ENCODE data around the gene CR2. TPM values are rescaled to one million over a fixed set of nuclear protein-coding genes. Genes with fewer than 3 reads are reported as not detected.

The CR2 gene
- total and polyA plus RNA-seq, 2 of the 4 experiments (the other 2 are of a cell fraction), result not detected

GRCh38 chr1:207404849-207405525, 49.1 kb upstream of the CR2 start:
- BruUV-seq (replicated peaks), result no TSS peak
- ATAC-seq (ENCODE audit: low read depth), result peak; percentile 94
- Histone ChIP-seq H3K4ac (ENCODE audit: low read depth, low read length) (no peak overlapping the region), H3K14ac (replicated peaks; ENCODE audit: low read depth, low read length) (no peak overlapping the region), H2AK5ac (ENCODE audit: low read depth, low read length) (no peak overlapping the region), H3K79me1 (ENCODE audit: low read depth in 1 of 2, low read length in 2 of 2) (no peaks in the 10 kb centered on the region), H3K9me1 (ENCODE audit: insufficient read depth, low read length) (no peaks in the 10 kb centered on the region), H3K4me1 (ENCODE audit: control insufficient read depth, insufficient read depth, low read length) (no peaks in the 10 kb centered on the region), H2BK15ac (ENCODE audit: low read depth, low read length) (no peak overlapping the region), H2BK120ac (ENCODE audit: low read depth, low read length) (no peak overlapping the region), H3K9me3 (ENCODE audit: control insufficient read depth, insufficient read depth, low read length) (no peaks in the 10 kb centered on the region), H2AFZ (replicated peaks; ENCODE audit: low read length, poor library complexity) (no peak overlapping the region), H3K9ac (ENCODE audit: low read depth, low read length) (no peak overlapping the region), H3K36me3 (ENCODE audit: control insufficient read depth, insufficient read depth, low read length) (no peaks in the 10 kb centered on the region), H4K91ac (ENCODE audit: insufficient read depth, low read depth, low read length) (no peak overlapping the region), H3K56ac (ENCODE audit: extremely low read depth, insufficient read depth, low read length) (no peak overlapping the region), H4K8ac (ENCODE audit: low read depth in 2 of 2, low read length in 2 of 2) (no peak overlapping the region), H2BK20ac (ENCODE audit: low read depth, low read length) (no peak overlapping the region), H3K18ac (ENCODE audit: low read depth, low read length) (no peak overlapping the region), H4K20me1 (ENCODE audit: insufficient read depth, low read length) (no peaks in the 10 kb centered on the region), H4K5ac (ENCODE audit: low read depth, low read length) (no peak overlapping the region), H3K27me3 (ENCODE audit: control insufficient read depth, insufficient read depth, low read length) (peaks cover 4% of the 10 kb centered on the region), H3K4me3 (ENCODE audit: insufficient read depth, low read depth, low read length) (no peak overlapping the region), H3K23ac (ENCODE audit: low read depth, low read length) (no peak overlapping the region), H2AK9ac (replicated peaks; ENCODE audit: low read depth, low read length, poor library complexity) (no peak overlapping the region), H3K27ac (ENCODE audit: insufficient read depth, low read length) (no peak overlapping the region), H3K4me2 (ENCODE audit: low read depth, low read length) (no peak overlapping the region), H2BK5ac (ENCODE audit: low read depth, low read length, poor library complexity, severe bottlenecking) (no peak overlapping the region)
- DNase-seq, result peak; percentile 78
- in situ Hi-C loops (cut with MboI; ENCODE audit: low sequenced_read_pairs), result loop anchor here (5.0 kb wide), 1 partner anchor 313 kb away; no protein-coding TSS in a partner anchor
- intact Hi-C loops (cut with micrococcal nuclease), result loop anchor here (1.0 to 10.0 kb wide), 4 partner anchors 146 to 490 kb away; no protein-coding TSS in a partner anchor
- CTCF ChIA-PET, result interaction anchor here (0.6 to 2.0 kb wide), 23 partner anchors 11 to 696 kb away, joined by 3 to 13 read pairs (median 4); partner anchors contain the start of genes C4BPB and CD55
- no CpG with 5 or more reads among the region's 6 CpGs for WGBS, 2 experiments (ENCODE audit: extremely low coverage in 2 of 2, insufficient read length in 1 of 2)
- POLR2A ChIA-PET (ENCODE audit: unreplicated experiment), result no interaction called here
- dilution Hi-C loops (cut with HindIII; ENCODE audit: low sequenced_read_pairs, unreplicated experiment), result no loop called here
- TF ChIP-seq CTCF (conservative IDR thresholded peaks at IDR 0.05; ENCODE audit: low read depth, low read length) (peak; percentile 86), RFX5 (IDR thresholded peaks at IDR 0.05; ENCODE audit: low read depth, low read length) (no peak), MXI1 (IDR thresholded peaks at IDR 0.05; ENCODE audit: borderline replicate concordance, low read depth, low read length) (no peak), ELK1 (IDR thresholded peaks at IDR 0.05; ENCODE audit: borderline replicate concordance, low read depth, low read length) (no peak), NFE2L2 (IDR thresholded peaks at IDR 0.05; ENCODE audit: low read depth, low read length) (no peak), SMC3 (IDR thresholded peaks at IDR 0.05; ENCODE audit: low read depth, low read length) (peak; percentile 76), CEBPB (IDR thresholded peaks at IDR 0.05; ENCODE audit: low read depth, low read length) (no peak), MAZ (IDR thresholded peaks at IDR 0.05; ENCODE audit: borderline replicate concordance, low read depth, low read length) (no peak), RCOR1 (IDR thresholded peaks at IDR 0.05; ENCODE audit: insufficient replicate concordance, low read length) (no peak), BHLHE40 (IDR thresholded peaks at IDR 0.05; ENCODE audit: low read depth, low read length) (no peak), FOS (IDR thresholded peaks at IDR 0.05; ENCODE audit: low read depth, low read length) (no peak), POLR2A (IDR thresholded peaks at IDR 0.05; ENCODE audit: low read depth, low read length) (peak; percentile 36; the same call in 1 of the 2 replicates), USF2 (IDR thresholded peaks at IDR 0.05; ENCODE audit: low read depth, low read length) (no peak), CHD1 (IDR thresholded peaks at IDR 0.05; ENCODE audit: low read depth, low read length) (no peak), RAD21 (IDR thresholded peaks at IDR 0.05; ENCODE audit: low read length) (peak; percentile 86)

Measured in IMR-90 (cell line).